A204.1 (cell line): Measurements from ENCODE around the gene ST6GALNAC3.
"Not testable (repeated sequence)": the region's sequence is repeated elsewhere in the genome, so short reads cannot be mapped to it uniquely, and the experiment has no call there.

Source experiments
- FAIRE-seq: peaks from 2 replicates; lab custom pipeline; 2012; peaks lifted over from hg19 to GRCh38; lab: Jason Lieb, UNC

Gene ST6GALNAC3

DNA sequence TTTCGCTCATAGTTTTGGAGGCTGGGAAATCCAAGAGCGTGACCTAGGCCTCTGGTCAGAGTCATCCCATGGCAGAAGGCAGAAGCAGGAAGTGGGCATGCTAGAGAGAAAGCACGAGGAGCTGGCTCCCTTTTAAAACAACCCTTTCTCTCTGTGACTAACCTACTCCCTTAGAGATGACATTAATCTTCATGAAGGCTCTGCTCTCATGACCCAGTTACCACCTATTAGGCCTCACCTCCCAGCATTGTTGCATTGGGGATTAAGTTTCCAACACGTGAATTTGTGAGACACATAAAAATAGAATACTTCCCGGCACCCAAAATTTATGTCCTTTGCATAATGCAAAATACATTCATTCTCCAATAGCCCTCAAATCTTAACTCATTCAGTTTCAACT, 569.6 kb downstream of the ST6GALNAC3 start:
- FAIRE-seq: no peak

DNA sequence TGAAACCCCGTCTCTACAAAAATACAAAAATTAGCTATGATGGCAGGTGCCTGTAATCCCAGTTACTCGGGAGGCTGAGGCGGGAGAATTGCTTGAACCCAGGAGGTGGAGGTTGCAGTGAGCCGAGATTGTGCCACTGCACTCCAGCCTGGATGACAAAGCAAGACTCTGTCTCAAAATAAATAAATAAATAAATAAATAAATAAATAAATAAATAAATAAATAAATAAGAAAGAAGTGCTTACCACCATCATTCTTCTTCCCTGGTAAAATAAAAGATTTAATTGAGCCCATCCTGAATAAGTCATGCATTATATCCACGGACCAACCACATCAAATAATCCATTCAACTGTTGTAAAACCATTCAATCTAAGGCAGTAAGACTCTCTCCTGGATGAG, 578.3 kb downstream of the ST6GALNAC3 start:
- FAIRE-seq: not testable (repeated sequence)

DNA sequence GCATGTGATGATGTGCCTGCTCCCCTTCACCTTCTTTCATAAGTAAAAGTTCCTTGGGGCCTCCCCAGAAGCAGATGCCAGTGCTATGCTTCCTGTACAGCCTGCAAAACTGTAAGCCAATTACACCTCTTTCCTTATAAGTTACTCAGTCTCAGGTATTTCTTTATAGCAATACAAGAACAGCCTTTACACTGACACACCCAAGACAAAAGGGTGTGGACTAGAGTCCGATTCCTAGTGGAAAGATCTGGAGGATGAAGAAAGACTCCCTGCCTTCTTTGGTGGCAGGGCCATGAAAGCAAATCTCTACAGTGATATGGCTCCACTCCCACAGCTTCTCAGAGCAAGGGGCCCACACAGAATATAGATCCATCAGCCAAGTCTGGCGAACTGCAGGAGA, 583.1 kb downstream of the ST6GALNAC3 start:
- no peak for FAIRE-seq

DNA sequence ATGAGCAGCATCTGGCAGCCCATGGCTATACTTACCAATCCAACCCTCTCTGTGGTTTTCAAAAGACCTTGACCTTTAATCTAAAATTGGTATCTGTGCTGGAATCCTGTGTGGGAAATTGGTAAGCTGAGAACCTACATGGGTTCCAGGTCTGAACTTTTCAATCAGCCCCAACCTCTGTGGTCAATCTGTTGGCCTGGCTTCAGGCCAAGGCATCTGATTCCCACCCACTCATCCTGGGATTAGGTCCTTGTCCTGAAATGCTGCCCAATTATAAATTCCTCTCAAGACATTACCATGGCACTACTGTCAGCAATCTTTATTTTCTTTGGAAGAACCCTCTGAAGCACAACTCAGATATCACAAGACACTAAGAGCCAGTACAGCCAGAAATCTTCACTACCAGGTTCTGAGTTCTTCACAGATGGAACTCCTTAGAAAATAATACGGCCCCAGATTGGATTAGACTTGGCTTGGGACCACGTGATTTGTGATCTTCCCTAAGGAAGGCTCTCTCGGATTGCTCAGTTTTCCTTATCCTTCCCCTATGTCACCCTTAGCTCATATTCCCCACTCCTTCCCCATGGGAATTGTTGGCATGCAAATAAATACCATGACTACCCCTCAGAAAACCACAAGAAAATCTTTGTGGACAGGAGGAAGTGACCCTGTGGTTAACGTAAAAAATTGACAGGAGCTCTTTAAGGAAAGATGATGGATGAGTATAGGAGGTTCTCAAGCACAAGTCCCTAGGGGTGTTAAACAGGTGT, 584.8 kb downstream of the ST6GALNAC3 start:
- FAIRE-seq: no peak

DNA sequence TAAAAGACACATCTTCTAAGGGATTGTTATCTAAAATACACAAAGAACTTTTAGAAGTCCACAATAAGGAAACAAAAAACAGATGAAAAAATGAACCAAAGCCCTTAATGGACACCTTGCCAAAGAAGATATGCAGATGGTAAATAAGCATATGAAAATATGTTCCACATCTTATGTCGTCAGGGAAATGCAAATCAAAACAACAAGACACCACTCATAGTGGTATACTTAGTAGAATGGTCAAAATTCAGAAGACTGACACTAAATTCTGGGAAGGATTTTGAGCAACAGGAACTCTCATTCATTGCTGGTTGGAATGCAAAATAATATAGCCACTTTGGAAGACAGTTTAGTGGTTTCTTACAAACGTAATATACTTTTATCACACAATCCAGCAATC, 587.0 kb downstream of the ST6GALNAC3 start:
- FAIRE-seq: no peak

DNA sequence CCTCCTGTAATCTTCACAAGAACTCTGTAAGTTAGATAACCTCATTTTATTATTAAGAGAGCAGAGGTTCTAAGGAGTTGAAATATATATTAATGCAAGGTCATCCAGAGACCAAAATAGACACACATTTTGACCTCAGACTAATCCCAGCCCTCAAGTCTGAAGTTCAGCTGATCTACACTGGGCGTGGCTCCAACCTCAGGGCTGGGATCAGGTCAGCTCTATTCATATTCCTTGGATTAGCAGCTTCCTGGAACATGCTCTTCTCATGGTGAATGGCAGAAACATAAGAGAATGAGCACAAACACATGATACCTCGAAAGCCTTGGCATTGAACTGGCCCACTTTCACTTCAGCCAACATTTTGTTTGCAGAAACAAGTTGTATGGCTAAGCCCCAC, 592.0 kb downstream of the ST6GALNAC3 start:
- no peak for FAIRE-seq

DNA sequence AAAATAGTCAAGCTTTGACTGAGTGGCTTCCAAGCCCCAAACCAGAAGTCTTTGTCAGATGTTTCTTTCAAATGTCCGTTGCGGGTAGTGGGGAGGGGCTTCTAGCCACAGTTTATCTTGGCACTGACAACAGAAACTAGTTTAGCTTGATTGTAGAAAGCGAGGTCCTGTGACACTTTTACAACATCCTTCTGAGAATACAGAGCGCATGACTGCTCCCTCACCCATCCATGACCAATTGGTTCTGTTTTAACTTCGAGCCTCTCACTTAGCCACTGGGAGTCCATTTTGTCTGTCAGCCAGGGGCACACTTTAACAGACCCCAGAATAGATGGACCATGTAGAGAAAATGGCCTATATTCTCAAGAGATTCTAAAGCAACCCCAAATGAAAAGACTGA, 593.5 kb downstream of the ST6GALNAC3 start:
- FAIRE-seq: no peak

DNA sequence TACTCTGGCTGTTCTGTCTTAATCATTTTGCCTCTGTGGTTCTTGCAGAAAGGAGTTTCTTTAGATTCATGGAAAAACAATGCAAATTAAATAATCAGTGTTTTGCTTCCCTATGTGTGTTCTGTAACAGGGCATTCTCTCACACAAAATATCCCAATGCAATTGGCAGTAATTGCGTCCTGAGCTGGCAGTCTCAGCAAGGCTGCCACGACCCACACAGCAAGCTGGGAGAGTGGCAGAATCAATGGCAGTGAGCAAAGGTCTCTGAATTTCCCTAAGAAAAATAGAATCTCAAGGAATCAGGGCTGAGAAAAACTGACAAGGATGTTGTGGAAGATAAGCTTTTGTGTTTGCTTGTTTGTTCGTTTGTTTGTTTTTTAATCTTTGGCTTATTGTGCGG, 594.6 kb downstream of the ST6GALNAC3 start:
- no peak for FAIRE-seq

DNA sequence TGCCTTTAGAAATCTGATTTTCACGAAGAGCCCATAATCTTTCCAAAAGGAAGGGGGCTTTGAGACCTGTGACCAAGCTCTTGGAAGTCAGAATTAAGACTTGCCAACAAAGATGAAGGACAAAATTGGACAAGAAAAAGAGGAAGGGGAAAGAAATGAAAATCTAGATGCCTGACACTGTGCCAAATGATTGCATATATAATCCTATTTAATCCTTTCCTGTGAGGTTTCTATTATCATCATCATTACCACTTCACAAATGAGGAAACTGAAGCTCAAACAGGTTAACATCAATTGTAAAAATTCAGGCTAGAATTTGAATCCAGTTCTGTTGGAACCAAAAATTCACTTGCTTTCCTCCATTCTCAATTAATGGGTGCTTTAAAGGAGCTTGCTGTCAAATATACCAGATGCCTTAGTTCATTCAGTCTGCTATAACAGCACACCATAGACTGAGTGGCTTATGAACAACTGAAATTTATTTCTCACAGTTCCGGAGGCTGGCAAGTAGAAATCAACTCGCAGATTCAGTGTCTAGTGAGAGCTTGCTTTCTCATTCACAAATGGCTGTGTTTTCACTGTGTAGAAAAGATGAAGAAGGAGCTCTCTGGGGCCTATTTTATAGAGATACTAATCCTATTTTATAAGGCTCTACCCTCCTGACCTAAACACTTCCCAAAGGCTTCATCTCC, 595.2 kb downstream of the ST6GALNAC3 start:
- FAIRE-seq: no peak

DNA sequence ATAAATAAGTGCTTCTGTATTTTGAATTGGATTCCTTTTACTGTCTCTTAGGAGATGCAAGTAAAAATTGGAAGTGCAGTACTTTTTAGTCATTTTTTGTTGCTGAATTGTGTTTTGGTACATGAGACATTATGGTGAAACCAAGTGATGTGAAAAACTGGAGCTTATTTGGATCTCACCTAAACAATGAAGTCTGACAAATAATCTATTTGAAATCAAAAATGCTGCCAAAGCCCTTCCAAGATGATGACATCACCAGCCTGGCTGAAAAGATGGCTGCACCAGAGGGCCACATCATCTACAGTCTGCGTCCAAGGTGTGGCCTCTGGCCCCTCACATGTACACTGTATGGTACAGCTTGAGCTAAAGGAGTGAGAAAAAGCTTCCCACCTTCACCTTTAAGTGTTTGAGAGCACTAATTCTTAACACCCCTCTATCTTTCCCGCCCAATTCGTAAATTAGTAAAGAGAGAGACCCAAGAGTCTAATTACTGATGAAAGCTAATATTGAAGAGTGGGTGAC, 600.2 kb downstream of the ST6GALNAC3 start:
- FAIRE-seq: no peak

DNA sequence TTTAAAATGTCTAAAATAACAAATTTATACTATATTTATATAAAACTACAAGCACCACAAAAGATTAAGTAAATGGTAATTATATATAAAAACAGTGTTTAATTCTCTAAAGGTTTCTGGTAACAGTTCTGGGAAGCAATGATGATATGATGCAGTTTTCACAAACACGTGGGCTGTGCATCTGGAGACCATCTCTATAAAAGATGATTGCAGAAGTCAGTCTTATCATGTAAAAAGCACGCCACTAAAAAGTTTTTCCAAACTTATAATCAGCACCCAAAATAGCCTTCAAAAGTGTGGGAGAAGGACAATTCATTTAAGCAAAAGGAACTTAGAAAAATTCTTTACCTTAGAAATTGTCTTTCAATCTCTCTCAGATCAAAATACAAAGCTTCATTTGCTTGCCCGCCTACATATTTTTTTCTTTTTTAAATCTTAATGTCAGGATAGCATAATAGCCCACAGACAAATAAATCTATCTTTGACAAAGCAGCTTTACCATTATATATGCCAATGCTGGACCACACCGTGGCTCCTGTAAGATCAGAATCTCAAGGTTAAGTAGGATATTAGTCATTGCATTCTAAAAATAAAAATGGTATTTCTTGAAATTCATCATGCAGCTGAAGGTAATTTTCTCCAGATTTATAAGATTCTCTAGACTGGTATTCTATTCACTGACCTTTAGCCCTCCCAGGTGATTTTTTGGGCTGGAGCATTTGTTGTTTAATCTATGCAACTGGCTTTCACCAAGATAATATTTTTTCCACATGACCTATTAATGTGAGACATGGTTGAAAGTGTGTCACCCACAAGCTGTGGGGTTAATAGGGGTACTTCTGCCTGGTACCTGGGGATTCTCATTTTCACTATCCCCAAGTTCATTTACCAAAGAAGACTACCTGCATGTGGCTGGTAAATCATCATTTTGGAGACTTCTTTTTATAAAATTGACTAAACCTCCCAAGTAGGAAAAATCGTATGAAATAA, 603.2 kb downstream of the ST6GALNAC3 start:
- no peak for FAIRE-seq

DNA sequence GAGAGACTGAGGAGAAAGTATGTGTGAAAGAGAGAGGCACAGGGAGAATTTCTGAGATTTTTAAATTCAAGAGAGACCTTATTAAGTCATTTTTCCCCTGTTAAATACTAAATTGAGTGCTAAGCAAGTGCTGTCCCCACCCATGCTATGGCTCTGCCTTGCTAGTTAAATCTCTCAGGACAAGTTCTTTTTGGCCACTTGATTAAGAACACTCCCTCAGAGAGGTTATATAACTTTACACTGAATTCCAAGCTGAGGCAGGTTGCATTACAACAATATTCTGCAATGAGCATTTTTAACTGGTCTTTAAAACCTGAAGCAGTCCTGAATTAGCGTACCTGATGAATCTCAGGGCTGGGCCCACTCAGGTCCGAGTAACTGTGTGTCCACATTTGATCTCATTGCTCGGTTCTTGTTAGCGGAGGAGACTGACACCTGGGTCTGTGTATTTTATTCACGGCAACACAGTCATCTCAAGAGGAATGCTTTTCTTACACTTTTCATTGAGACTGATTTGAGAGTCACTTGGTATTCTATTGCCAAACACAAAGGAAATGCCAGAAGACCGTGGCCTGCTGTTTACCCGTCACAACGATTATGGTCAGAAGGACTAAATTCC, 605.1 kb downstream of the ST6GALNAC3 start:
- no peak for FAIRE-seq

DNA sequence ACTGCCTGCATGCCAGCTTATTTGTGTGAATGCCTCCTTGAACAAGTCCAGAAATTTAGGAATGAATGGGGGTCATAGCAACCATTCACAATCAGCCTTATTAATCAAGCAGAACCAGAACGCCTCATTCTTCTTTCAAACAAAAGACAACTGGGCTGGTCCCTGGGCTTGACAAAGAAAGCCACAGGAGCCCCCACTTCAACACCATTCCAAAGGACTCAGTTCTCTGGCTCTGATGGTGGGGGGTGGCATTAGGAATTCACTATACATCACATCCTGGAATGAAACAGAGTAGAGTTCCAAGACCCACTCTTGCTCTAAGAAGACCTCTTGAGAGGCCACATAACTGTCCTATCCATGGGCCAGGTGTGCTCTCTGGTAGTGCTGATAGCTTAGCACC, 606.1 kb downstream of the ST6GALNAC3 start:
- FAIRE-seq: no peak

DNA sequence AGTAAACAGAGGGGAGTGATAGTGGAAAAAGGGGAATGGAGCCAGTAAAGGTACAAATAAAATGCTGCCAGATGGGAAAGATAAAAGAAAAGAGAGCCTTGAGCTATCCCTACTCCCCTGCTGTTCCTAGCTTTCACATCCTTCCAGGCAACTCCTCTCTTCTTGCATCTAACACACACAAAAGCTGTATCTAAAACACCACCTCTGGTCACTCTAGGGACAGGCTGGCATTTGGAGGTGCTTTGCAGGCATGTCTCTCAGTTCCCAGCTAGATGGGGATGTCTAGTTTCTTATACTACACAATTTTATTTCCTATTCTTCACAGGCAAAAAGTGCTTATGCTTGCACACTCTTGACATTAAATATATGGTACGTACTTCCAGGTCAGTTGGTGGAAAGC, 607.6 kb downstream of the ST6GALNAC3 start:
- no peak for FAIRE-seq
